Mesendoderm (in vitro differentiated cells): ENCODE measurements around the gene CYP26A1.
"Not testable (repeated sequence)": the region's sequence is repeated elsewhere in the genome, so short reads cannot be mapped to it uniquely, and the experiment has no call there.

Experiments used
- DNase-seq: peaks from one replicate; pipeline ENCODE4 v3.0.0; 2013
- H2AK5ac ChIP-seq: 2 replicates; pipeline ENCODE4 v1.6.1; 2013; ENCODE audit warnings: low read length, inconsistent platforms
- H2BK120ac ChIP-seq: 2 replicates; pipeline ENCODE4 v1.6.1; 2013; ENCODE audit warnings: low read depth, mild to moderate bottlenecking, low read length, moderate library complexity, mixed read lengths
- H2BK15ac ChIP-seq: replicated peaks from 2 replicates; pipeline ENCODE4 v1.6.1; 2013; ENCODE audit warnings: low read depth, mild to moderate bottlenecking, moderate library complexity
- H2BK5ac ChIP-seq: 2 replicates; pipeline ENCODE4 v1.6.1; 2013; ENCODE audit warnings: low read length, inconsistent platforms
- H3K18ac ChIP-seq: 2 replicates; pipeline ENCODE4 v1.6.1; 2013; ENCODE audit warnings: mild to moderate bottlenecking, low read length, mixed read lengths
- H3K23ac ChIP-seq: one replicate; pipeline ENCODE4 v1.6.1; 2013; ENCODE audit warnings: low read length
- H3K27ac ChIP-seq: 2 replicates; pipeline ENCODE4 v1.5.1; 2013; ENCODE audit warnings: low read depth, mild to moderate bottlenecking, inconsistent platforms, low read length, moderate library complexity
- H3K27me3 ChIP-seq: 2 replicates; pipeline ENCODE4 v1.6.1; 2013; ENCODE audit warnings: low read length, control low read depth, mild to moderate bottlenecking, inconsistent platforms; ENCODE audit not compliant: insufficient read depth, poor library complexity
- H3K36me3 ChIP-seq: 2 replicates; pipeline ENCODE4 v1.6.1; 2013; ENCODE audit warnings: low read length, inconsistent platforms; ENCODE audit not compliant: control insufficient read depth, insufficient read depth
- H3K4ac ChIP-seq: one replicate; pipeline ENCODE4 v1.6.1; 2013; ENCODE audit warnings: low read depth, mild to moderate bottlenecking, low read length, moderate library complexity
- H3K4me1 ChIP-seq: 2 replicates; pipeline ENCODE4 v1.6.1; 2013; ENCODE audit warnings: low read depth, low read length, inconsistent platforms; ENCODE audit not compliant: control insufficient read depth
- H3K4me2 ChIP-seq: 2 replicates; pipeline ENCODE4 v1.6.1; 2013; ENCODE audit warnings: low read length
- H3K4me3 ChIP-seq: 2 replicates; pipeline ENCODE4 v1.5.1; 2013; ENCODE audit warnings: mild to moderate bottlenecking, low read length
- H3K56ac ChIP-seq: one replicate; pipeline ENCODE4 v1.6.1; 2013; ENCODE audit warnings: low read length
- H3K79me1 ChIP-seq: 2 replicates; pipeline ENCODE4 v1.6.1; 2013; ENCODE audit warnings: low read length, inconsistent platforms
- H3K79me2 ChIP-seq: 2 replicates; pipeline ENCODE4 v1.6.1; 2013; ENCODE audit warnings: mild to moderate bottlenecking, low read length; ENCODE audit not compliant: control insufficient read depth, insufficient read depth
- H3K9ac ChIP-seq: 2 replicates; pipeline ENCODE4 v1.6.1; 2013; ENCODE audit warnings: low read length, inconsistent platforms
- H4K5ac ChIP-seq: one replicate; pipeline ENCODE4 v1.6.1; 2013; ENCODE audit warnings: low read length
- H4K8ac ChIP-seq: one replicate; pipeline ENCODE4 v1.6.1; 2013; ENCODE audit warnings: low read depth, mild to moderate bottlenecking, control low read depth, low read length, moderate library complexity
- WGBS: extraction: QIAGEN DNeasy Blood & Tissue Kit; methylation state at CpG from one replicate; pipeline ENCODE4 v1.1.7; 2013; ENCODE audit warnings: low lambda C conversion rate, missing lambda C conversion rate; ENCODE audit not compliant: insufficient coverage; ENCODE audit errors: extremely low coverage; 5-methylcytosine and 5-hydroxymethylcytosine counted together

CYP26A1 gene

DNA sequence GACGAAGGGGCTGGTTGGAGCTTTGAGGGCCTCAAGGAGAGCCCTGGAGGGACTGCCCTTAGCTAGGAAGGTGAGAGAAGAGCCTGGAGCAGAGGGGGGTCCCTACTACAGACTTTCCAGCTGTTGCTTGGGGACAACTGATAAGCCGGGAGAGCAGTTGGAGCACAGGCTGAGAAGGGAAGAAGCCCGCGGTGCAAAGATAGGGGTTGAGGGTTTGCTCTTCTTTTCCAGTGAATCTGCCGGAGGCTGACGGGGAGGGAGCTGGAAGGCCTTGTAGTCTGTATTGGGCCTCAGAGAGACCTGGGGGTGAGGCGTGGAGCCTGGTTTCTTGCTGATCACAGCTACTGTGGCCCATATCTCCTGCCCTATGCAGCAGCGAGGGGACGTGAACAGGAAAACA, 23.7 kb downstream of the CYP26A1 start:
- H3K27me3 ChIP-seq, result no peaks in the 10 kb centered on the region
- no peaks in the 10 kb centered on the region for H3K79me2 ChIP-seq
- H2BK5ac ChIP-seq, result peak overlapping the region; percentile 84
- H3K23ac ChIP-seq, result peak overlapping the region; percentile 51
- H3K56ac ChIP-seq, result peak overlapping the region; percentile 83
- no peak overlapping the region for H4K5ac ChIP-seq
- H3K36me3 ChIP-seq, result no peaks in the 10 kb centered on the region
- H3K4ac ChIP-seq, result peak overlapping the region; percentile 38
- no peaks in the 10 kb centered on the region for H3K79me1 ChIP-seq
- H3K18ac ChIP-seq, result peak overlapping the region; percentile 36
- peak overlapping the region; percentile 84 for H3K27ac ChIP-seq
- no peak overlapping the region for H2BK15ac ChIP-seq
- no peak overlapping the region for H4K8ac ChIP-seq
- no peak overlapping the region for H3K4me2 ChIP-seq
- no peak overlapping the region for H3K4me3 ChIP-seq
- no peak overlapping the region for H2BK120ac ChIP-seq
- peak overlapping the region; percentile 53 for H3K9ac ChIP-seq
- no CpG with 5 or more reads among the region's 9 CpGs for WGBS
- H2AK5ac ChIP-seq, result no peak overlapping the region
- peaks cover 4% of the 10 kb centered on the region for H3K4me1 ChIP-seq
- DNase-seq, result peak; percentile 91

DNA sequence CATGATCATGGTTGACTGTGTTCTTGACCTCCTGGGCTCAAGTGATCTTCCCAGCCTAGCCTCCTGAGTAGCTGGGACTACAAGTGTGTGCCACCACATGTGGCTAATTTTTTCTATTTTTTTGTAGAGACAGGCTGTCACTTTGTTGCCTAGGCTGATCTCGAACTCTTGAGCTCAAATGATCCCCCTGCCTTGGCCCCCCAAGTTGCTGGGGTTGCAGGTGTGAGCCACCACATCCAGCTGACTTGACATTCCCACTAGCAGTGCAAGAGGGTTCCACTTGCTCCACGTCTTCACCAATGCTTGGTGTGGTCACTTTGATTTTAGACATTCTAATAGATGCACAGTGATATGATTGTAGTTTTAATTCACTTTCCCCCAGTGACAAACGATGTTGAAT, 25.1 kb downstream of the CYP26A1 start:
- Histone ChIP-seq H2BK120ac (no peak overlapping the region), H2BK15ac (no peak overlapping the region), H3K4ac (no peak overlapping the region), H3K56ac (no peak overlapping the region), H3K4me1 (peaks cover 4% of the 10 kb centered on the region), H3K79me1 (no peaks in the 10 kb centered on the region), H4K5ac (no peak overlapping the region), H3K23ac (no peak overlapping the region), H3K27ac (no peak overlapping the region), H3K4me3 (no peak overlapping the region), H2AK5ac (no peak overlapping the region), H3K18ac (peak overlapping the region; percentile 76), H2BK5ac (no peak overlapping the region), H3K9ac (no peak overlapping the region), H3K4me2 (no peak overlapping the region), H3K79me2 (no peaks in the 10 kb centered on the region), H4K8ac (no peak overlapping the region), H3K36me3 (no peaks in the 10 kb centered on the region), H3K27me3 (no peaks in the 10 kb centered on the region)
- no peak for DNase-seq
- WGBS, result no CpG with 5 or more reads among the region's 3 CpGs

DNA sequence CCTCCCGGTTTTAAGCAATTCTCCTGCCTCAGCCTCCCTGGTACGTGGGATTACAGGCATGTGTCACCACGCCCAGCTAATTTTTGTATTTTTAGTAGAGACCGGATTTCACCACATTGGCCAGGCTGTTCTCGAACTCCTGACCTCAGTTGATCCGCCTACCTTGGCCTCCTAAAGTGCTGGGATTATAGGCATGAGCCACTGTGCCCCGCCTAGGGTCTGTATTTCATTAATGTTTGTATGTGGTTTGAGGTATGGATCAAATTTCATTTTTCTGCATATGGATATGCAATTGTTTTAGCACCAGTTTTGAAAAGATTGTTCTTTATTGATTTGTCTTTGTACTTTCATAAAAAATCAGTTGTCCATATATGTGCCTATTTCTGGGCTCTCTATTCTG, 26.0 kb downstream of the CYP26A1 start:
- Histone ChIP-seq H3K27ac (no peak overlapping the region), H2BK5ac (no peak overlapping the region), H3K4me3 (no peak overlapping the region), H3K9ac (no peak overlapping the region), H3K4ac (no peak overlapping the region), H3K23ac (no peak overlapping the region), H2AK5ac (no peak overlapping the region), H4K5ac (no peak overlapping the region), H3K36me3 (no peaks in the 10 kb centered on the region), H3K56ac (peak overlapping the region; percentile 10), H3K4me1 (peaks cover 4% of the 10 kb centered on the region), H3K18ac (no peak overlapping the region), H3K27me3 (no peaks in the 10 kb centered on the region), H3K4me2 (no peak overlapping the region), H2BK15ac (no peak overlapping the region), H3K79me1 (no peaks in the 10 kb centered on the region), H4K8ac (no peak overlapping the region), H2BK120ac (no peak overlapping the region), H3K79me2 (no peaks in the 10 kb centered on the region)
- no CpG with 5 or more reads among the region's 7 CpGs for WGBS
- no peak for DNase-seq

DNA sequence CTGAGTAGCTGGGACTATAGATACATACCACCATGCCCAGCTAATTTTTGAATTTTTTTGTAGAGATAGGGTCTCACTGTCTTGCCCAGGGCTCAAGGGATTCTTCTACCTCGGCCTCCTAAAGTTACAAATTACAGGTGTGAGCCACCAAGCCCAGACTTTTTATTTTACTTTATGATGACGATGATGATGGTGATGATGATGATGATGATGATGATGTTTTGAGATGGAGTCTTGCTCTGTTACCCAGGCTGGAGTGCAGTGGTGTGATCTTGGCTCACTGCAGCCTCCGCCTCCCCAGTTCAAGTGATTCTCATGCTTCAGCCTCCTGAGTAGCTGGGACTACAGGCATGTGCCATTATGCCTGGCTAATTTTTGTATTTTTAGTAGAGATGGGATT, 27.5 kb downstream of the CYP26A1 start:
- WGBS, result no CpG with 5 or more reads among the region's 3 CpGs
- H4K5ac ChIP-seq, H3K4me1 ChIP-seq, H2AK5ac ChIP-seq, H3K79me2 ChIP-seq, H2BK15ac ChIP-seq, H3K23ac ChIP-seq, H2BK120ac ChIP-seq, H3K36me3 ChIP-seq, H3K4ac ChIP-seq, H3K4me3 ChIP-seq, H3K18ac ChIP-seq, H3K9ac ChIP-seq, H3K27me3 ChIP-seq, H2BK5ac ChIP-seq, H3K79me1 ChIP-seq, H3K27ac ChIP-seq, H3K56ac ChIP-seq, DNase-seq, H4K8ac ChIP-seq, H3K4me2 ChIP-seq: not testable (repeated sequence)

DNA sequence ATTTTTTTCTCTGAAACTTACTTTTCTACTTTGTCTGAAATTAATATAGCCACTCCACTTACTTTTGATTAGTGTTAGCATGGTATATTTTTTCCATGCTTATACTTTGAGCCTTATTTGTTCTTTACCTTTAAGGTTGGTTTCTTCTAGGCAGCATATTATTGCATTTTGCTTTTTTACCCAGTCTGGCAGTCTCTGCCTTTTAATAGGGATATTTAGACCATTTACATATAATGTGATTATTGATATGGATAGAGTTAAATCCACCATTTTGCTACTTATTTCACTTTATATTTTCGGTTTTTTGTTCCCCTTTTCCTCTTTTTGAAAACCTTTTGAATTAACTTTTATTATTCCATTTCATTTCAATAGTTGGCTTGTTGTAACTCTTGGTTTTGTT, 30.3 kb downstream of the CYP26A1 start:
- Histone ChIP-seq H3K56ac (no peak overlapping the region), H3K23ac (no peak overlapping the region), H3K4me1 (no peaks in the 10 kb centered on the region), H2BK120ac (no peak overlapping the region), H3K27ac (no peak overlapping the region), H2BK15ac (no peak overlapping the region), H4K5ac (no peak overlapping the region), H2BK5ac (no peak overlapping the region), H4K8ac (no peak overlapping the region), H3K79me2 (no peaks in the 10 kb centered on the region), H3K79me1 (no peaks in the 10 kb centered on the region), H3K36me3 (no peaks in the 10 kb centered on the region), H3K9ac (no peak overlapping the region), H3K4me2 (no peak overlapping the region), H2AK5ac (no peak overlapping the region), H3K27me3 (no peaks in the 10 kb centered on the region), H3K4ac (no peak overlapping the region), H3K4me3 (no peak overlapping the region), H3K18ac (no peak overlapping the region)
- no CpG with 5 or more reads among the region's 1 CpG for WGBS
- no peak for DNase-seq

DNA sequence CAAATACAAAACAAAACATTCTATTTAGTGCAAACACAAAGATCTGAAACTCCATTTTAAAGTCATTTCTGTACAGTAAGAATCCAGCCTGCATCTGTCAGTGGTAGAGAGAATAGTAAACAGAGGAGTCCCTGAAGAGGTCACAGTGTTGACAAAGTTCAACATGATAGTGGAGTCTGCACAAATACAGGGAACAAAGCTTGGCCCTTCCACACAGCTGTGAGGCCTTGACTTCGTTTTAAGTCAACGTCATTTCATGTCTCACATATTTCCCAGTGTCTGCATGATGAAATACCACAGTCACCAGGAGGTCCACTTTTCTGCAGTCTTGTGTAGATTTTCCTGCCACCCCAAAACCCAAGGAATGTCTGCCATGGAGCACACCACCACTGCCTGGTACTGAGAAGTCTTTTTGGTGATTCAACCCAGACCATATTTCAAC, 33.0 kb downstream of the CYP26A1 start:
- Histone ChIP-seq H2AK5ac (no peak overlapping the region), H2BK5ac (no peak overlapping the region), H3K56ac (no peak overlapping the region), H3K4me3 (no peak overlapping the region), H2BK15ac (no peak overlapping the region), H3K23ac (no peak overlapping the region), H3K79me1 (no peaks in the 10 kb centered on the region), H4K8ac (no peak overlapping the region), H3K79me2 (no peaks in the 10 kb centered on the region), H3K4ac (no peak overlapping the region), H3K4me1 (no peaks in the 10 kb centered on the region), H3K36me3 (no peaks in the 10 kb centered on the region), H3K18ac (no peak overlapping the region), H3K9ac (no peak overlapping the region), H3K4me2 (no peak overlapping the region), H2BK120ac (no peak overlapping the region), H3K27ac (no peak overlapping the region), H4K5ac (no peak overlapping the region), H3K27me3 (no peaks in the 10 kb centered on the region)
- DNase-seq, result no peak
- WGBS, result no CpG with 5 or more reads among the region's 2 CpGs
